ENCODE data around the gene CAMTA1.

Gene CAMTA1

DNA sequence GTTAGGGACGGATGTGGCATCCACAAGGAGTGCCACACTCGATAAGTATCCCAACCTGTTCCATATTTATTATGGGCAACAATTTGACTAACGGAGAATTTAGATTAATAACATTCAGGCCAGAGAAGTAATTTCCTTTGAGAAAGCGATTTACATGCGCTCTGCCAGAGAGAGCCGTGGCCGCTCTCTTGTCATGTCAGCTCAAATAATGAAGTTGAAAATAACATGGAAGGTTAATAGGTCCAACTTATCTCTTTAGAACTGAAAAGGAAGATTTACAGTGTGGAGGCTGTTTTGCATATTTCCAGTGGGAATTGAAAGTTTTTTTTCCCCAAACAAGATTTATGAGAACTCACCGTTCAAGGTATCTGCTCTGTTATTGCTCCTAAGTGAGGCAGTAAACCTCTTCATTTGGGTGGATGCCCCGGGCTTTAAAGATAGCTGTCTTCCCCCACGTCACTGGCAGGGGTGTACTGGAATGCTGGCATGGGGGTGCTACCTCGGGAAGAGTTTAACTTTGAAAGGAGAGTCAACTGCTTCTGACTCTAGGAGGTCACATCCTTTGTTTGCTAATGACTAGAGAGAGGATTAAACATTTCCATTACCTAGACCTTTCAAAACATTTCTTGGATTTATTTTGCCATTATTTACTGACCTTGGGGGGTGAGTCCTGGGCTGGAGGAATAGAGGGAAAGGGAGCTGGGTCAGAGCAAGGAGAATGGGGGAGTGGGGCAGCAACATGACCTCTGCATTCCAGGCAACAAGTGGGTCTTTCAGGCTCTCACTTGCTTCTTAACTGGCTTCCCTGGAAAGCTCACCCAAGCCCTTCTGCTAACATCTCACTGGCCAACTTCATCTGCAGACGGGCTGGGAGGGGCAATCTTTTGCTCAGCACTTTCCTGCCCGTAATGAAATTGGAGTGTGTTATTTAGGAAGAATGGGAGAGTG, 204.2 kb downstream of the CAMTA1 start:
- no peak overlapping the region for H3K4me3 ChIP-seq (ENCODE audit: low read depth, low read length)
- TF ChIP-seq, protein P1, sequence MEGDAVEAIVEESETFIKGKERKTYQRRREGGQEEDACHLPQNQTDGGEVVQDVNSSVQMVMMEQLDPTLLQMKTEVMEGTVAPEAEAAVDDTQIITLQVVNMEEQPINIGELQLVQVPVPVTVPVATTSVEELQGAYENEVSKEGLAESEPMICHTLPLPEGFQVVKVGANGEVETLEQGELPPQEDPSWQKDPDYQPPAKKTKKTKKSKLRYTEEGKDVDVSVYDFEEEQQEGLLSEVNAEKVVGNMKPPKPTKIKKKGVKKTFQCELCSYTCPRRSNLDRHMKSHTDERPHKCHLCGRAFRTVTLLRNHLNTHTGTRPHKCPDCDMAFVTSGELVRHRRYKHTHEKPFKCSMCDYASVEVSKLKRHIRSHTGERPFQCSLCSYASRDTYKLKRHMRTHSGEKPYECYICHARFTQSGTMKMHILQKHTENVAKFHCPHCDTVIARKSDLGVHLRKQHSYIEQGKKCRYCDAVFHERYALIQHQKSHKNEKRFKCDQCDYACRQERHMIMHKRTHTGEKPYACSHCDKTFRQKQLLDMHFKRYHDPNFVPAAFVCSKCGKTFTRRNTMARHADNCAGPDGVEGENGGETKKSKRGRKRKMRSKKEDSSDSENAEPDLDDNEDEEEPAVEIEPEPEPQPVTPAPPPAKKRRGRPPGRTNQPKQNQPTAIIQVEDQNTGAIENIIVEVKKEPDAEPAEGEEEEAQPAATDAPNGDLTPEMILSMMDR (IDR thresholded peaks at IDR 0.05; ENCODE audit: control insufficient read depth, extremely low read depth, insufficient read depth): no peak
- DNase-seq (ENCODE audit: low read depth): no peak

DNA sequence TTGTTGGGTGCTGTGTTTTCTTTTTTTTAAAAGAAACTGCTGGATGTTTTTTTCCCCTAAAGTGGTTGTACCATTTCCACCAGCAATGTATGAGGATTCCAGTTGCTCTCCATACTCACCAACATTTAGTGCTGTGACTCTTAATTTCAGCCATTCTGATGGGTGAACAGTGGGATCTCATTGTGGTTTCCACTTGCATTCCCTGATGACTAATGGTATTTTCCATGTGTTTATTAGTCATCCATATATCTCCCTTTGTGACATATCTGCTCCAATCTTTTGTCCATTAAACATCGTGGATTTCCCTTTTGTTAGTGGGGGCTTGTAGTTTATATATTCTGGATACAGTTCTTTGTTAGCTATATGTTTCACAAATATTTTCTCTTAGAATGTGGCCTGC, 206.0 kb downstream of the CAMTA1 start:
- DNase-seq (ENCODE audit: low read depth): no peak
- TF ChIP-seq, protein P1 (IDR thresholded peaks at IDR 0.05; ENCODE audit: control insufficient read depth, extremely low read depth, insufficient read depth): no peak
- no peak overlapping the region for H3K4me3 ChIP-seq (ENCODE audit: low read depth, low read length)

DNA sequence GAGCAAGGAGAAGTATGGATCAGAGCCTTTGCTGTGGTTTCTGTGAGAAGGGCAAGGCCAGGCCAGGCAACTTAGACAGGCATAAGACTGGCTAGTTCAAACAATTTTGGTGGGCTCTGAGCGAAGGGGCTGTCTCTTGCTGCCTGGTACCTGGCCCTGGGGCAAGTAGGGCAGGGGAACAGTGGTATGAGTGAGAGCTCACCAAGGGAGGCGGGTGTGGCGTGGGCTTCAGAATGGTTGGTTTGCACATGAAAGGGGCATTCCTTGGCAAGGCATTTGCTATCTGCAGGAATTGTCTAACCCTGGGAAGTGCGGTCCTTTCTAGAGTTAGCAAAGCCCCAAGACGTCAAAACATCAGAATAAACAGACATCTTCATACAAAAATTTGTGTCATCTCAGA, 210.5 kb downstream of the CAMTA1 start:
- no peak overlapping the region for H3K4me3 ChIP-seq (ENCODE audit: low read depth, low read length)
- DNase-seq (ENCODE audit: low read depth): no peak

DNA sequence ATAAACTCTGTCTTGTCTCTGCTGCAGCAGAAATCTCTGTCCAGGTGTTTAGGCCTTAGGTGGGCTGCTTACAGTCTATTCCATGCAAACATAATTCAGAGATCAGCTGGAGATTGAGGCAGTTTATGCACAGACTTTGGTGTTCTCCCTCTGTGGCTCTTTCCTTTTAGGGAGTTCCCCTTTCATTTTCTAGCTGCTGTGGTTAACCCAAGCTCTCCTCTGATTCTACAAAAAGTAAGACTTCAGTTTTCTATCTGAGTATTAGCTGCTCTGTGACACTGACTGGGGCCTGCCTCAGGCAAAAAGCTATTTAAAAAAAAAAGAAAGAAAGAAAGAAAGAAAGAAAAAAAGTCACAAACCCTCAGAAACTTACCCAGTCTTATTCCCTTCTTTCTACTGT, 211.1 kb downstream of the CAMTA1 start:
- TF ChIP-seq, protein P1 (IDR thresholded peaks at IDR 0.05; ENCODE audit: control insufficient read depth, extremely low read depth, insufficient read depth): no peak
- H3K4me3 ChIP-seq (ENCODE audit: low read depth, low read length): no peak overlapping the region
- DNase-seq (ENCODE audit: low read depth): no peak

More for the DNA sequence above, 210.5 kb downstream of the CAMTA1 start:
- TF ChIP-seq, protein P1 (IDR thresholded peaks at IDR 0.05; ENCODE audit: control insufficient read depth, extremely low read depth, insufficient read depth): no peak

DNA sequence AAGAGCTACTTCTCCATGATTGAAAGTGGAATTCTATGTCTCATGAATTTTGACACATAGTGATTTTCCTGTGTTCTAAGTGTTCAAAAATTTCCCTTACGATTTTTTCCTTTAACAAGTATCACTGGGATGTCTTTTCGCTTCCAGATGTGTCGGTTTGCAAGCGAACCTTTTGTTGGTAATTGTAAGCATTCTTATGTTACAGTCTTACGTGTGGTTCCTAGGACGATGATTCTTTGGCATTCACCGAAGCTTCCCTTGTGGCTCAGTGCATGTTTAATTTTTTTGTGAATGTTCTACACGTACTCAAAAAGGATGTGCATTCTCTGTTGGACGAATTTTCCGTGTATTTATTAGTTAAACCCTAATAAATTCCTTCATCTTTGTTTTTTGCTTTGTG, 211.6 kb downstream of the CAMTA1 start:
- TF ChIP-seq, protein P1 (IDR thresholded peaks at IDR 0.05; ENCODE audit: control insufficient read depth, extremely low read depth, insufficient read depth): no peak
- no peak overlapping the region for H3K4me3 ChIP-seq (ENCODE audit: low read depth, low read length)
- no peak for DNase-seq (ENCODE audit: low read depth)

DNA sequence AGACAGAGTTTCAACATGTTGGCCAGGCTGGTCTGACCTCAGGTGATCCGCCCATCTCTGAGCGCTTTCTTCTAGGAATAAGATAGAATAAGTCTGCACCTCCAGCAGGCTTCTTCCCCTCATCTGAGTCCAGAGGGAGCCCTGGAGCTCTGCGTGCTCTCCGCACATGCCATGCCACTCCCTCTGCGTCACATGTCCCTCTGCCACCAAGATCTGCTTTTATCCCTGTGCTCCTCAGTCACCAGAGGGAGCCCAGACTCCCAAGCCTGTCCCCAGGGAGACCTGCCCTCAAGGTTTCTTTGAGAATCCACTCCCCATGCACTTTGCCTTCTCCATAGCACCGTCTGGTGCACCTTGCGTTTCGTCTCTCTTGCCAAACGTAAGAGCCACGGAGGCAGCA, 213.0 kb downstream of the CAMTA1 start:
- peak; percentile 63 for DNase-seq (ENCODE audit: low read depth)
- TF ChIP-seq, protein P1 (IDR thresholded peaks at IDR 0.05; ENCODE audit: control insufficient read depth, extremely low read depth, insufficient read depth): peak; percentile 77
- H3K4me3 ChIP-seq (ENCODE audit: low read depth, low read length): no peak overlapping the region
